ENCODE results near the gene ZNF473. TPM values are rescaled to one million over a fixed set of nuclear protein-coding genes. Genes with fewer than 3 reads are reported as not detected.

Gene ZNF473
- total RNA-seq, 2 donors from 2014 or later, result 16.7 to 26.0 TPM

DNA sequence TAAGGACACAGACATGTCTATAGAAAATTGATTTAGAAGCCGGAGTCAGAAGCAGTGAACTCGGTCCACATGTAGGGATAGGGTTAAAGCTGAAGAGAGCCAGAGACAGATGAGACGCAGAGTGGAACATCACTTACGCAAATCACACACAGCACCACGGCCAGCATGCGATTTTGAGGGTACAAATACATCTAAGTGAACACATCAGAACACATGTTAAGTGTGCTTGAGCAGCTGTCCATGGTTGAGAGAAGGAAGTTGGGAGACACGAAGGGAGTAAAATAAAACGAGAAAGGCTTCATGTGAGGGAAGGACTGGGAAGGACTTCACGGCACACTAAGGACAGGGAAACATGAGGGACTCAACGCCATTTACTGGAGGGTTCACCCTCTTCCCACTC, 39.5 kb upstream of the ZNF473 start:
- H3K36me3 ChIP-seq, result no peaks in the 10 kb centered on the region
- H3K4me1 ChIP-seq (replicated peaks), result no peaks in the 10 kb centered on the region
- intact Hi-C loops (cut with DNase I), result no loop called here
- H3K27me3 ChIP-seq (replicated peaks; ENCODE audit: insufficient read depth), result no peaks in the 10 kb centered on the region
- no peaks in the 10 kb centered on the region for H3K9me3 ChIP-seq
- TF ChIP-seq POLR2A (IDR thresholded peaks at IDR 0.05), result no peak
- TF ChIP-seq, protein P1, sequence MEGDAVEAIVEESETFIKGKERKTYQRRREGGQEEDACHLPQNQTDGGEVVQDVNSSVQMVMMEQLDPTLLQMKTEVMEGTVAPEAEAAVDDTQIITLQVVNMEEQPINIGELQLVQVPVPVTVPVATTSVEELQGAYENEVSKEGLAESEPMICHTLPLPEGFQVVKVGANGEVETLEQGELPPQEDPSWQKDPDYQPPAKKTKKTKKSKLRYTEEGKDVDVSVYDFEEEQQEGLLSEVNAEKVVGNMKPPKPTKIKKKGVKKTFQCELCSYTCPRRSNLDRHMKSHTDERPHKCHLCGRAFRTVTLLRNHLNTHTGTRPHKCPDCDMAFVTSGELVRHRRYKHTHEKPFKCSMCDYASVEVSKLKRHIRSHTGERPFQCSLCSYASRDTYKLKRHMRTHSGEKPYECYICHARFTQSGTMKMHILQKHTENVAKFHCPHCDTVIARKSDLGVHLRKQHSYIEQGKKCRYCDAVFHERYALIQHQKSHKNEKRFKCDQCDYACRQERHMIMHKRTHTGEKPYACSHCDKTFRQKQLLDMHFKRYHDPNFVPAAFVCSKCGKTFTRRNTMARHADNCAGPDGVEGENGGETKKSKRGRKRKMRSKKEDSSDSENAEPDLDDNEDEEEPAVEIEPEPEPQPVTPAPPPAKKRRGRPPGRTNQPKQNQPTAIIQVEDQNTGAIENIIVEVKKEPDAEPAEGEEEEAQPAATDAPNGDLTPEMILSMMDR (IDR thresholded peaks at IDR 0.05), result no peak
- no peak for TF ChIP-seq POLR2AphosphoS5 (IDR thresholded peaks at IDR 0.05)
- no peak overlapping the region for H3K27ac ChIP-seq
- no peak overlapping the region for H3K4me3 ChIP-seq
- WGBS, result 91% methylated on average over 10 of the region's 10 CpGs
- DNase-seq (ENCODE audit: low spot score), result no peak

DNA sequence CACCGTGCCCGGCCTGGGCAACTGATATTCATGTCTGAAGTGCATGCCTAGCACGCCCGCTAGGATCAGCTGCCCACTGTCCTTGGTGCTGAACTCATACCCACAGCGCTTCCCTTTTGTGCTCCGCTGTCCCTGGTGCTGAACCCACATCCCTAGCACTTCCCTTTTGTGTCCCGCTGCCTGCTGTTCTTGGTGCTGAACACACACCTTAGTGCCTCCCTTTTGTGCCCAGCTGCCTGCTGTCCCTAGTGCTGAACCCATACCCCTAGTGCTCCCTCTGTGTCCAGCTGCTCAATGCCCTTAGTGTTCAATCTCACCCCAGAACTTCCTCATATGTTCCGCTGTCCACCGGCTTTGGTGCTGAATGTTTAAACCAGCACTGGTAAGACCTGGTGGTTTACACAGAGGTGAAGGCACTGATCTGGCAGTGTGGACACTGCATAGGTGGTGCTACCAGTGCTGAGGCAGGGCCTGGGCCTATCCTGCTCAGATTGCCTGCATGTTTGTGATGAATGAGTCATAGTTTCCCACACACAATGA, 38.6 kb upstream of the ZNF473 start:
- Histone ChIP-seq H3K9me3 (no peaks in the 10 kb centered on the region), H3K4me3 (no peak overlapping the region), H3K27ac (no peak overlapping the region), H3K27me3 (replicated peaks; ENCODE audit: insufficient read depth) (no peaks in the 10 kb centered on the region), H3K36me3 (no peaks in the 10 kb centered on the region), H3K4me1 (replicated peaks) (no peaks in the 10 kb centered on the region)
- TF ChIP-seq POLR2AphosphoS5 (IDR thresholded peaks at IDR 0.05) (peak; percentile 82), POLR2A (IDR thresholded peaks at IDR 0.05) (no peak)
- TF ChIP-seq, protein P1 (IDR thresholded peaks at IDR 0.05), result peak in 2 of 4 experiments; percentile 36 to 49
- WGBS, result 11% methylated on average over 9 of the region's 9 CpGs
- DNase-seq (ENCODE audit: low spot score), result peak; percentile 79
- intact Hi-C loops (cut with DNase I), result no loop called here

DNA sequence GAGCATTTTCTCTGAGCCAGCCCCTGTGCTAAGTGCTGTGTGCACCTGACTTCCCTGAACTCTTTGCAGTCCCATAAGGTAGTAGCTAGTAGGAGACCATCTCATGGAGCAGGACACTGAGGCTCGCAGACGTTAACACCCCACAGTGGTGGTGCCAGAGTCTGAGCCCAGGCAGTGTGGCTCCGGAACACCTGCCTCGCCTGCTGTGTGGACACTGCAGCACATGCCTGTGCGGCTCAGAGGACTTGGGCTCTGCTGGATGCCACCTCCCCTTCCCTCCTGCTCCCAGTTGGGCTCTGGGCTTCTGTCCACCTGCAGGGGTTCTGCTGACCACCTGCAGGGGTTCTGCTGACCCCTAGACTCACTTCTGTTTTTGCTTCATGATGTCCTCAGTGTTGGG, 37.8 kb upstream of the ZNF473 start:
- no peak overlapping the region for H3K4me3 ChIP-seq
- WGBS, result 93% methylated on average over 5 of the region's 5 CpGs
- TF ChIP-seq, protein P1 (IDR thresholded peaks at IDR 0.05), result no peak
- TF ChIP-seq POLR2AphosphoS5 (IDR thresholded peaks at IDR 0.05), result no peak
- TF ChIP-seq POLR2A (IDR thresholded peaks at IDR 0.05), result no peak
- no peaks in the 10 kb centered on the region for H3K36me3 ChIP-seq
- no peaks in the 10 kb centered on the region for H3K9me3 ChIP-seq
- DNase-seq (ENCODE audit: low spot score), result no peak
- no peak overlapping the region for H3K27ac ChIP-seq
- H3K4me1 ChIP-seq (replicated peaks), result no peaks in the 10 kb centered on the region
- H3K27me3 ChIP-seq (replicated peaks; ENCODE audit: insufficient read depth), result no peaks in the 10 kb centered on the region
- intact Hi-C loops (cut with DNase I), result no loop called here

DNA sequence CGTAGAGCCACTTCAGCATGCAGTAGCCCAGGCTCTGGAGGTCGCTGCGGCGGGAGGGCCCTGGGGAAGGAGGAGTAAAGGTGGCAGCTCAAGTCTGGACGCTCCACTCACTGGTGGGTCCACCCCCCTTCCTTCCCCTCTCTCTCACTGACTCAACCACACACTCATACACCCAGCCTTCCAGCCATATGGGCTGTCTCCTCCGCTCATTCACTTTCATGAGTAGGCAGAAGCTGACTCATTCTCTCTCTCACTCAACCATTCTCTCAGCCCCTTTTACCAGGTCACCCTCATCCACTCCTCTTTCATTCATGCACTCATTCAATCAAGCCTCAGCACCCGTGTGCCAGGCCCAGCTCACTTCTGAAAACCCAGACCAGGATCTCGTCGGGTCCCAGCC, 37.4 kb upstream of the ZNF473 start:
- intact Hi-C loops (cut with DNase I), result no loop called here
- no peak for TF ChIP-seq POLR2A (IDR thresholded peaks at IDR 0.05)
- TF ChIP-seq, protein P1 (IDR thresholded peaks at IDR 0.05), result no peak
- TF ChIP-seq POLR2AphosphoS5 (IDR thresholded peaks at IDR 0.05), result no peak

DNA sequence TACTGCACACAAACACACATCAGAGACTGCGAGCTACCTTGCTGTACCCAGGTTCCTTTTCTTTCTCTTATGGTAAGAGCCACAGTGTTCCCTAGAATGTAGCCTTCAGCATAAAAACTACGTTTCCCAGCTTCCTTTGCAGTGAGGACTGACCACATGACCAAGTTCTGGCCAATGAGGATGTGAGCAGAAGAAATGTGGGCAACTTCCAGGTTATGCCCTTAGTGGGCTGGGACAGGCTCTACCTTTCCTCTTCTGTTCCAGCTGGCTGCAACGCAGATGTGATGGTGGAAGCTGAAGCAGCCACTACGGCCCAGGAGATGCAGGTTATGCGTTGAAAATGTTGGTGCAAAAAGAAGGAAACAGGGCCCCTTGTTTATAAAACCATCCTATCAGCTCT, 28.1 kb upstream of the ZNF473 start:
- TF ChIP-seq POLR2AphosphoS5 (IDR thresholded peaks at IDR 0.05) (no peak), POLR2A (IDR thresholded peaks at IDR 0.05) (no peak)
- TF ChIP-seq, protein P1 (IDR thresholded peaks at IDR 0.05), result no peak
- no peaks in the 10 kb centered on the region for H3K27me3 ChIP-seq (replicated peaks; ENCODE audit: insufficient read depth)
- H3K4me3 ChIP-seq, result no peak overlapping the region
- DNase-seq (ENCODE audit: low spot score), result no peak
- H3K36me3 ChIP-seq, result peaks cover 12 to 28% of the 10 kb centered on the region in 2 donors
- no peaks in the 10 kb centered on the region for H3K4me1 ChIP-seq (replicated peaks)
- WGBS, result 65% methylated on average over 5 of the region's 5 CpGs
- no peaks in the 10 kb centered on the region for H3K9me3 ChIP-seq
- no peak overlapping the region for H3K27ac ChIP-seq
- intact Hi-C loops (cut with DNase I), result no loop called here

More for the DNA sequence above, 37.4 kb upstream of the ZNF473 start:
- Histone ChIP-seq H3K4me3 (no peak overlapping the region), H3K9me3 (no peaks in the 10 kb centered on the region), H3K27ac (no peak overlapping the region), H3K4me1 (replicated peaks) (no peaks in the 10 kb centered on the region), H3K36me3 (no peaks in the 10 kb centered on the region), H3K27me3 (replicated peaks; ENCODE audit: insufficient read depth) (no peaks in the 10 kb centered on the region)
- no peak for DNase-seq (ENCODE audit: low spot score)
- 90% methylated on average over 9 of the region's 9 CpGs for WGBS

All from prostate gland (tissue), 2 donors.